Left renal pelvis (tissue), 4 donors: ENCODE data around the gene SMIM27. TPM values are rescaled to one million over a fixed set of nuclear protein-coding genes. Genes with fewer than 3 reads are reported as not detected.
"Not testable (repeated sequence)": the region's sequence is repeated elsewhere in the genome, so short reads cannot be mapped to it uniquely, and the experiment has no call there.

Source experiments
- DNase-seq, 4 donors: peaks; one replicate each; pipeline ENCODE4 v3.0.0-alpha.2; 2013; ENCODE audit warnings: low read depth in 4 of 4, low spot score in 3 of 4
- polyA plus RNA-seq, 4 donors: library from polyadenylated mRNA; unstranded; fragments of 120-200 nt; gene quantifications; one replicate each; pipeline ENCODE4 v1.2.1, GENCODE V29; 2013; ENCODE audit not compliant: insufficient read length in 4 of 4

Gene SMIM27
- polyA plus RNA-seq, 4 donors, result 12.6 to 21.7 (median 17.0) TPM

GRCh38 chr9:32596096-32596865 lies 44.2 kb downstream of the SMIM27 start:
- no peak for DNase-seq

- no peak for DNase-seq
Measured at GRCh38 chr9:32596936-32597335, 44.8 kb downstream of the SMIM27 start.

DNA sequence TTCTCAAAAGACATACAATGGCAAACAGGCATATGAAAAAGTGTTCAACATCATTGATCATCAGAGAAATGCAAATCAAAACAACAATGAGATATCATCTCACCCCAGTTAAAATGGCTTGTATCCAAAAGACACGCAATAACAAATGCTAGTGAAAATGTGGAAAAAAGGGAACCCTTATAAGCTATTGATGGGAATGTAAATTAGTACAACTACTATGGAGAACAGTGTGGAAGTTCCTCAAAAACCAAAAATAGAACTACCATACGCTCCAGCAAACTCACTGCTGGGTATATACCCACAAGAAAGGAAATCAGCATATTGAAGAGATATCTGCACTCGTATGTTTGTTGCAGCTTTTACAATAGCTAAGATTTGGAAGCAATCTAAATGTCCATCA lies 46.9 kb downstream of the SMIM27 start:
- not testable (repeated sequence) for DNase-seq

Other genes with a start within 250 kb of the SMIM27 start
- 10 to 100 TPM; 32.3 to 48.7 (median 45.4) TPM for gene ACO1, start 167.7 kb upstream of the SMIM27 start, polyA plus RNA-seq
- 10 to 100 TPM in 3 of 4 donors, 1 to 10 TPM in 1; 9.2 to 14.3 (median 11.9) TPM for gene RIGI, start 26.1 kb upstream of the SMIM27 start, polyA plus RNA-seq
- 10 to 100 TPM; 27.2 to 38.3 (median 32.0) TPM for gene TOPORS, start 259 bp downstream of the SMIM27 start, polyA plus RNA-seq
- 10 to 100 TPM; 56.6 to 83.7 (median 74.5) TPM for gene NDUFB6, start 20.8 kb downstream of the SMIM27 start, polyA plus RNA-seq
- gene TAF1L, start 83.3 kb downstream of the SMIM27 start, polyA plus RNA-seq, result under 1 TPM; 0.03 to 0.10 (median 0.08) TPM
- gene TMEM215, start 231.2 kb downstream of the SMIM27 start, polyA plus RNA-seq, result 1 to 10 TPM in 1 of 4 donors, under 1 TPM in 3; 0.23 to 4.4 (median 0.29) TPM